ENCODE measurements around the gene CDH4.

- TF ChIP-seq CTCF (IDR thresholded peaks at IDR 0.05) = no peak
- no peak for TF ChIP-seq EZH2 (IDR thresholded peaks at IDR 0.05)
- TF ChIP-seq EZH2phosphoT487 (IDR thresholded peaks at IDR 0.05) = no peak
These were observed 275.6 kb downstream of the CDH4 start for GRCh38 chr20:61527626-61528025.

Data from neural progenitor cell (in vitro differentiated cells).